ENCODE data around the gene BRD3OS.

- TF ChIP-seq, protein P1, sequence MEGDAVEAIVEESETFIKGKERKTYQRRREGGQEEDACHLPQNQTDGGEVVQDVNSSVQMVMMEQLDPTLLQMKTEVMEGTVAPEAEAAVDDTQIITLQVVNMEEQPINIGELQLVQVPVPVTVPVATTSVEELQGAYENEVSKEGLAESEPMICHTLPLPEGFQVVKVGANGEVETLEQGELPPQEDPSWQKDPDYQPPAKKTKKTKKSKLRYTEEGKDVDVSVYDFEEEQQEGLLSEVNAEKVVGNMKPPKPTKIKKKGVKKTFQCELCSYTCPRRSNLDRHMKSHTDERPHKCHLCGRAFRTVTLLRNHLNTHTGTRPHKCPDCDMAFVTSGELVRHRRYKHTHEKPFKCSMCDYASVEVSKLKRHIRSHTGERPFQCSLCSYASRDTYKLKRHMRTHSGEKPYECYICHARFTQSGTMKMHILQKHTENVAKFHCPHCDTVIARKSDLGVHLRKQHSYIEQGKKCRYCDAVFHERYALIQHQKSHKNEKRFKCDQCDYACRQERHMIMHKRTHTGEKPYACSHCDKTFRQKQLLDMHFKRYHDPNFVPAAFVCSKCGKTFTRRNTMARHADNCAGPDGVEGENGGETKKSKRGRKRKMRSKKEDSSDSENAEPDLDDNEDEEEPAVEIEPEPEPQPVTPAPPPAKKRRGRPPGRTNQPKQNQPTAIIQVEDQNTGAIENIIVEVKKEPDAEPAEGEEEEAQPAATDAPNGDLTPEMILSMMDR (IDR thresholded peaks at IDR 0.05): no peak
- no peak for TF ChIP-seq EZH2 (IDR thresholded peaks at IDR 0.05; ENCODE audit: borderline replicate concordance, insufficient read depth, low read depth, low read length, poor library complexity, severe bottlenecking)
These were observed 41.2 kb downstream of the BRD3OS start for GRCh38 chr9:134066526-134066912.
